ENCODE results near the gene MYO18B. TPM values are rescaled to one million over a fixed set of nuclear protein-coding genes. Genes with fewer than 3 reads are reported as not detected.

MYO18B gene
- total and polyA plus RNA-seq, 2 donors (not counting 3 experiments of a cell fraction or from before 2014, with no cell fraction given): 0.01 TPM; not detected in 1

DNA sequence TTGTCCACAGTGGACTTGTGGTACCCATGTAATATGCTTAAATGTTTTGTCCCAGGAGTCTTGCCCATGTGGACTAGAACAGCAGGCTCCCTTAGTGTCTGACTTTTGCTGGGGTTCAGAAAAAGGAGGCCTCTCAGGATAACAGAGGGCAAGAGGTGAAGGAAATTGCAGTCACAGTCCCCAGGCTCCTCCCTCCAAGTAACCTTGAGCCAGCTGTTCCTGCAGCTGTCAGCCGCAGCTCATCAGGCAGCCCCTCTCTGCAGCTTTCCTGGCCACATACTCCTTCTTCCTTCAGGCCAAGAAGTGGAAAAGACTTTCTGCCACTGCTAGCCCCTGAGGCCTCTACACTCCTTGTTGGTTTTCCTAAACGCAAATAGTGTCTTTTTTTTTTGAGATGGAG, 6.3 kb upstream of the MYO18B start:
- FAIRE-seq (no peak), DNase-seq (ENCODE audit: low read depth, low spot score) (no peak)
- ChIA-PET CTCF (interaction anchor here (1.2 to 1.8 kb wide), 2 partner anchors 12 to 38 kb away, joined by 3 to 5 read pairs; no protein-coding TSS in a partner anchor), POLR2A (no interaction called here)
- H3K9ac ChIP-seq (replicated peaks; ENCODE audit: extremely low read depth, insufficient read depth, low read length): no peak overlapping the region
- no peak overlapping the region for H3K27ac ChIP-seq (ENCODE audit: insufficient read depth, low read depth, low read length)
- no peaks in the 10 kb centered on the region for H3K79me2 ChIP-seq (ENCODE audit: control insufficient read depth, insufficient read depth, low read length)
- H3K9me3 ChIP-seq (replicated peaks; ENCODE audit: control insufficient read depth, insufficient read depth, low read length): no peaks in the 10 kb centered on the region
- no peaks in the 10 kb centered on the region for H3K27me3 ChIP-seq (ENCODE audit: control insufficient read depth in 2 of 2, insufficient read depth in 2 of 2, low read length in 2 of 2)
- H3K36me3 ChIP-seq (ENCODE audit: control insufficient read depth in 2 of 2, extremely low read depth in 1 of 2, insufficient read depth in 2 of 2, low read length in 2 of 2): no peaks in the 10 kb centered on the region
- H3K9me1 ChIP-seq (replicated peaks; ENCODE audit: control insufficient read depth, extremely low read depth, insufficient read depth, low read length): no peaks in the 10 kb centered on the region
- dilution Hi-C loops (cut with MboI; ENCODE audit: extremely low pct_ligation_motif_present, low sequenced_read_pairs): no loop called here
- H4K20me1 ChIP-seq (replicated peaks; ENCODE audit: control insufficient read depth, extremely low read depth, insufficient read depth, low read length): no peaks in the 10 kb centered on the region
- H3K4me1 ChIP-seq (ENCODE audit: control insufficient read depth, extremely low read depth, insufficient read depth, low read length): no peaks in the 10 kb centered on the region
- H2AFZ ChIP-seq (ENCODE audit: low read depth, low read length): no peak overlapping the region
- TF ChIP-seq MYC (IDR thresholded peaks at IDR 0.05; ENCODE audit: low read depth, low read length) (no peak), MAX (IDR thresholded peaks at IDR 0.05; ENCODE audit: insufficient read depth, insufficient read length) (no peak), FOS (IDR thresholded peaks at IDR 0.05; ENCODE audit: borderline replicate concordance, insufficient read depth, low read length) (no peak), JUN (IDR thresholded peaks at IDR 0.05; ENCODE audit: borderline replicate concordance, insufficient read depth, insufficient read length, low read depth) (no peak), EZH2 (IDR thresholded peaks at IDR 0.05; ENCODE audit: borderline replicate concordance, low read depth, low read length, severe bottlenecking) (no peak)
- TF ChIP-seq, protein P1, sequence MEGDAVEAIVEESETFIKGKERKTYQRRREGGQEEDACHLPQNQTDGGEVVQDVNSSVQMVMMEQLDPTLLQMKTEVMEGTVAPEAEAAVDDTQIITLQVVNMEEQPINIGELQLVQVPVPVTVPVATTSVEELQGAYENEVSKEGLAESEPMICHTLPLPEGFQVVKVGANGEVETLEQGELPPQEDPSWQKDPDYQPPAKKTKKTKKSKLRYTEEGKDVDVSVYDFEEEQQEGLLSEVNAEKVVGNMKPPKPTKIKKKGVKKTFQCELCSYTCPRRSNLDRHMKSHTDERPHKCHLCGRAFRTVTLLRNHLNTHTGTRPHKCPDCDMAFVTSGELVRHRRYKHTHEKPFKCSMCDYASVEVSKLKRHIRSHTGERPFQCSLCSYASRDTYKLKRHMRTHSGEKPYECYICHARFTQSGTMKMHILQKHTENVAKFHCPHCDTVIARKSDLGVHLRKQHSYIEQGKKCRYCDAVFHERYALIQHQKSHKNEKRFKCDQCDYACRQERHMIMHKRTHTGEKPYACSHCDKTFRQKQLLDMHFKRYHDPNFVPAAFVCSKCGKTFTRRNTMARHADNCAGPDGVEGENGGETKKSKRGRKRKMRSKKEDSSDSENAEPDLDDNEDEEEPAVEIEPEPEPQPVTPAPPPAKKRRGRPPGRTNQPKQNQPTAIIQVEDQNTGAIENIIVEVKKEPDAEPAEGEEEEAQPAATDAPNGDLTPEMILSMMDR (IDR thresholded peaks at IDR 0.05; ENCODE audit: extremely low read depth in 1 of 2, insufficient read depth in 1 of 2, low read depth in 1 of 2, low read length in 2 of 2): no peak
- no TSS peak for BruUV-seq (replicated peaks)
- H3K4me3 ChIP-seq (replicated peaks in 1 of 3; ENCODE audit: insufficient read depth in 1 of 3, low read depth in 1 of 3, low read length in 3 of 3): no peak overlapping the region
- no peak overlapping the region for H3K4me2 ChIP-seq (ENCODE audit: insufficient read depth, low read length)
- intact Hi-C loops (cut with micrococcal nuclease): no loop called here

All from endothelial cell of umbilical vein (primary cell).